HG03432 (cell line): ENCODE measurements around the gene DENND1A.
A peak's percentile ranks its signal among the peaks of the same experiment; 100 is the strongest.

Experiments
- ATAC-seq: cut with Tn5 transposase; IDR thresholded peaks from one replicate; pipeline ENCODE4 v1.9.1; 2021; ENCODE audit warnings: mild to moderate bottlenecking, moderate library complexity; ENCODE audit not compliant: unreplicated experiment

The DENND1A gene

DNA sequence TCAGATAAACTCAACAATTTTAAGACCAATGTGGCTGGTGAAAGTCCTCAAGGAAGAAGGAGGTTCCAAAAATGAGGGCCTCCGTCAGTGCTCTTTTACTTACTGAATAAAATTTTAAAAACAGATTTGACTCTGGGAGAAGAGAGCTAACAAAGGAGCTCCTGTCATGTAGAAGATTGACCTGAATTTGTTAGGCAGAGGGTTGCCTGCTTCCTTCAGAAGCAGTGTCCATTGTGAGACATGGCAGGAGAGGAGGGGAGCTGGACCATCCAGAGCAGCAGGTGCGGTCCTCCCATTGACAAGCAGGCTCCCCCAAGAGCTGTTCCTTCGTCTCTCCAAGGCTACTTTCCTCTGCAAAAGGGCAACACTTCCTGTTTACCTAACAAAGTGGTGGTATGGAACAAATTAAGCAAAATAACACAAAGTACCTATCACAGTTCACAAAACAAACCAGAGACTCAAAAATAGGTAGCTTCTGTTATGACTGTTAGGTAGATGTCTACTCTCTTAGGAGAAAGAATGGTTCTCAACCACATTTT is 238.1 kb downstream of the DENND1A start:
- ATAC-seq: no peak

DNA sequence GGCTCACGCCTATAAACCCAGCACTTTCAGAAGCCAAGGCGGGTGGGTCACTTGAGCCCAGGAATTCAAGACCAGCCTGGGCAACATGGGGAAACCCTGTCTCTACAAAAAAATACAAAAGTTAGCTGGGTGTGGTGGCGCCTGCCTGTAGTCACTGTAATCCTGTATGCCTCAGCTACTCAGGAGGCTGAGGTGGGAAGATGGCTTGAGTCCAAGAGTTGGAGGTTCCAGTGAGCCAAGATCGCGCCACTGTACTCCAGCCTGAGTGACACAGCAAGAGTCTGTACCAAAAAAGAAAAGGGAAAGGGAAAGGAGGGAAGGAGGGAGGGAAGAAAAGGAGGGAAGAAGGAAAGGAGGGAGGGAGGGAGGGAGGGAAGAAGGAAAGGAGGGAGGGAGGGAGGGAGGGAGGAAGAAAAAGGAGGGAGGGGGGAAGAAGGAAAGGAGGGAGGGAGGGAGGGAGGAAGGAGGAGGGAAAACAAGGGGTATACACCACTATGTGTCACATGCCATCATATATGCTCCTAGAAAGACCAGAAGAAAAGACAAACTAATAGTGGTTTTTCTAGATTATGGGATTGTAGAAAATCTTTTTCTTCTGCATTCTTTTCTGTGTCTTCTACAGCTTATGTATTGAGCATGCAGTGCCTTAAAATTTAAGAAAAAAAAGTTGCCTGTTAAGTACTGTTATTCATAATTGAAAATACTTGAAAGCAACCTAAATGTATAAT is 240.1 kb downstream of the DENND1A start:
- no peak for ATAC-seq

DNA sequence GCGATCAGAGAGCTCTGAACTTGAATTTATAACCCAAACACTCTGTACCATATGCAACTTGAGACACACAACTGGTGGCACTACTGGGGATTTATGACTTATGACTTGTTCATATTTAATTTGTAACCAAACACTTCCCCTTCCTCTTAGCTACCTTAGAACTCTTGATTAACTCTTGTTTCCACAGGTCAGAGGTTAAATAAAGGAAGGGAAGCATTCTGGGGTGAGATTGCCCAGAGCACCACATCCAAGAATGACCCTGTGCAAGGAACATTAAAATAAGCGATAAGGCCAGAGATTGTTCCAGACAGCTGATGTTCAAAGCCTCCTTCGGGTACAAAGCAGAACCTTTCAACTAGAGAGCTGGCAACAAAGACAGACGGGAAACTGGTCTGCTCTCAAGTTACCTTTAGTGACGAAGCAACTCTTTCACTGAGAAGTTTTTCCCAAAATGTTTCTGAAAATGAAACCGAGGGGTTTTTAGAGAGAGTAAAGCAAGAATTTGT is 242.6 kb downstream of the DENND1A start:
- ATAC-seq: no peak

GRCh38 chr9:123686829-123687192 is 243.1 kb downstream of the DENND1A start:
- ATAC-seq: no peak

GRCh38 chr9:123686131-123686828 is 243.6 kb downstream of the DENND1A start:
- ATAC-seq: no peak

DNA sequence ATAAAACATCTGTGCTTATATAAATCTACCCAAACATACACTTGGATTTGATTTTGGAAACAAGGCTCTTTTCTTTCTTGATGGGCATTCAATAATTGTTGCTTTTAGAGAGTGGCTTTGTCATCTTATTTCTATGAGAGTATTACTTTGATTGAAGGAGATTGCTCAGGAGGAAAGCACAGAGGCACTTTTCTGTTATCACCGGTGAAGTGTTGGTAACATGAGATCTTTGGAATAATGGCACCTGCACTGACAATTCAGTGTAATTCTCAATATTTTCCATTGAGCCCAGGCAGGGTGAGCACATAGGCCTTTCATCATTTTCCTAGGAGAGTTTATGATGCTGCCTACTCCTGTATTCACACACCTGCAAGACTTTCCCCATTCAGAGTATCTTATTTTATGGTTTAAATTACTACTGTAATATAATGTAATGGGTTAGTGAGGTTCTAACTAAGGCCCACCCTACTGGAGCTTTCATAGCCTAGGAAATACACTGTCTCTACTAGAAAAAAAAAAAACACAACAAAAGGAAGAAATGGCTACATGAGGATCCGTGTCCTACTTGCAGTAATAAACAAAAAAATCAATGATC is 244.3 kb downstream of the DENND1A start:
- no peak for ATAC-seq

- ATAC-seq: no peak
Observed at GRCh38 chr9:123684393-123685149, 245.4 kb downstream of the DENND1A start.

GRCh38 chr9:123682746-123683145 is 247.2 kb downstream of the DENND1A start:
- ATAC-seq: no peak

DNA sequence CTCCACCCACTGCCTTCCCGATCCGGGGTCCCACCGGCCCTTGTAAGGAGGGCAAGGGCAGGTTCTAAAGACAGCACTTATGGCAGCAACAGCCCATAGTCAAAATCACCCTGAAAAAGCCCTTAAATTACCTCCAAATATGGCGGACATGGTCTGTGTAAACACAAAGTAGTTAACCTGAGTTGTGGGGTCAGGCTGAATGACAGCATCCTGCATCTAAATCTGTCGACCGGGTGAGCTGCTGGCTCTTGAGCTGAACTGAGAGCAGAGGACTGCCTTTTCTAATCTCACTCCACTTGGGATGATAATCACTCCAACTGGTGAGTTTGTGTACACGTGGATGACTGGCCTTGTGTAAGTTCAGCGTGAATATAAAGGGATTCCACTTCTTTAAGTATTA is 249.6 kb downstream of the DENND1A start:
- ATAC-seq: no peak

- peak; percentile 94 for ATAC-seq
Observed at GRCh38 chr9:123679330-123679987, 250.5 kb downstream of the DENND1A start.

DNA sequence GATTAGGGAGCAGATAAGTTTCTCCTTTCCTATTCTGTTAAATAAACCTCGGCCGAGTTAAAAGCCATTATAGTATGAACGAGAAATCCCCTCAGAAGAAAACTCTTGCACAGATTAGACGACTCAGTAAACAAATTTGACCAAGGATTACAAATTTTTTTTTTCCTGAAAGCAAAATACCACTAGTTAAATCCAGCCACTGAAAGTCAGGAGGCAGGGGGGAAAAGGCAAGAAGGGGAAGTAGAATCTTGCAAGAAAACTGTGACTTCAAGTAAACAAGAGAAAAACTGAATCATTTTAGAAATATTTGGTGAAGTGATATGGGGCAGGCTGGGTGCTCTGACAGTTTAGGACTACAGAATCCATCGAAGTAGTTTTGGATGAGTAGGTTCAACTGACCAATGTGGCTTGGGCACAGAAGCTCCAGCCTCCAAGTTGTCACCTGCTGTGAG is 251.0 kb downstream of the DENND1A start:
- ATAC-seq: no peak

DNA sequence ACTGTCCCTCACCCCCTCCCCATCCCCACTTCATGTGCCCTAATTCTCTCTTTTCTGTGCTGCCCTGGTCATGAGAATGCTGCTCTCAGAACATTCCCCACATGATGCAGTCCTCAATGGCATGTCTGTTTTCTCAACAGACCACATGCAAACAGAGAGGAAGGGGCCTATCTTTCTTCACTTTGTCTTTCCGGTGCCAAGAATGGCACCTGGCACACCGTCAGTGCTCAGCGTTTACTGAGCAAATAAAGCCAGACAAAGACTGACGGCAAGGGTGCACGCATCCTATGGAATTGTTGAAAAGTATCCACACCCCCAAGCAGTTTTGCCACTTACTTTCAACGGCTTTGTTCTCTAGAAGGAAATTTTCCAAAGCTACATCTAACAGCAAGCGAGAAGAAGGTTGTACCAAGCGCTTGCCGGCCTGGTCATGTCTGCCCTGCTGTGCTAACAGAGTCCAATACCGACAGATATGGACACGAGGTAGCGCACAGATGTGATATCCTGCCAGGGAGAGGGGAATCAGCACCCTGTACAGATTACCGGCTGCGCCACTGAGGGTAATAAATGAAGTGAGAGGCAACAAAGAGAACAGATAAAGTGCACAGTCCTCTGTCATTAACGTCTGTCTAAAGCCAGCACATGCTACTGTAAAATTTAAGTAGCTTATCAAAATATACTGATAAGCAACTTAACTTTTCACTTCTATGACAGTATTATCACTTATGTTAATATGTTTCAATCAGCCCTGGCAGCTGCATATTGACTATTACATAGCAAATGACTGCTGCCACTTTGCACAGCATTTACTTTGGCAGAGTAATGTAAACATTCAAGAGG is 251.7 kb downstream of the DENND1A start:
- ATAC-seq: no peak

DNA sequence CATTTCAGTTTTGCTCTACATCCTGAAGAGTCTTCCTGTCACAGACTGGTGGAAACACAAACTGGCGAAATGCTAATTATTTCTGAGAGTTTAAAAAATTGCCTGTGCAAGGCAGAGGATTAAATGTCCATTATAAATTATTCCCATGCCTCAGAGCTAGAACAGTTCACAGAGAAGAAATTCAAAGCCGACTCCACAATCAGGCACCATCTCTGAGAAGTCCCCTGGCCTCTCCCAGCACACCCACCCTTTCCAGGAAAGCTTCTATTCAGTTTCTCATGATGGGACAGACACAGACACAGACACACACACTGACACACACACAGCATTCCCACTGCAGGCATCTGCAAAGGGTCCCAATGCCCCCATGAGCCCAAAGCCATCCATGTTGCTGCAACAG is 253.1 kb downstream of the DENND1A start:
- no peak for ATAC-seq

DNA sequence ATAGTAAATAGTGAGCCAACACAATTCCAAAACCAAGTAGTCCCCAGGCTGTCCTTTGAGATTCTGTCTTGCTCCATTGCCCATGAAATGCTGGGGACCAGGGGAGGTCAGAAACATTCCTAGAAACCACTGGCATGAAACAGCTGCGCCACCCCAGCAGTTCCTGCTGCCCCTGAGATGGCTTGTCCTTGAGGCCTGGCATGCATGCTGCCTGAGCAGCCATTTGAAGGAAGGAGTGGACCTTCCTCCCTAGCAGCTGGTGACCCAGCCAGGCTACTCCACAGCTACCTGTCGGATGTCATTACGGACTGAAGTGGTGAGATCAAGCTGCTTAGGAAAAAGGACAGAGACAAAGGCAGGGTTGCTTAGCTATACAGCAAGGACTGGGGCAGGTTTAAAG is 260.6 kb downstream of the DENND1A start:
- no peak for ATAC-seq

- ATAC-seq: no peak
Observed at GRCh38 chr9:123663529-123663928, 266.4 kb downstream of the DENND1A start.

DNA sequence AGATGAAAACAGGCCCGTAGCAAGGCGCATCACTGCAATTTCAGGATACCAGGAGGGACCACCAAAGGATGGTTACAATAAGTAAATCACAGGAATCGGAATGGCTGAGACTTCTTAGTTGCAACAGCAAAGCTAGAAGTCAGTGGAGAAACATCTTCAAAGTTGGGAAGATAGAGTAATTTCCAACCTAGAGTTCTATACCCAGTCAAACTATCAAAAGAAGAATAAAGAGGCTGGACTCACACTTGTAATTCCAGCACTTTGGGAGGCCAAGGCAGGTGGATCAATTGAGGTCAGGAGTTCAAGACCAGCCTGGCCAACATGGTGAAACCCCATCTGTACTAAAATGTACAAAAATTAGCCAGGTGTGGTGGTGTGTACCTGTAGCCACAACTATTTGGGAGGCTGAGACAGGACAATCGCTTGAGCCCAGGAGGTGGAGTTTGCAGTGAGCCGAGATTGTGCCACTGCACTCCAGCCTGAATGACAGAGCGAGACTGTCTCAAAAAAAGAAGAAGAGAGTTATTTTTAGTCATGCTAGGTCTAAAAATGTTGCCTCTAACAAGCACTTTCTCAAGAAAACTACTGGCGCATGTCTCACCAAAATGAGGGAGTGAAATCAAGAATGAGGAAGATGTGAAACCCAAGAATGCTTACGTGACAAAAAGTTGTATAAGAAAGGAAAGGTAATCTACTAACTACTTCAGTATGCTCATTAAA is 267.7 kb downstream of the DENND1A start:
- ATAC-seq: peak; percentile 39

GRCh38 chr9:123660691-123661466 is 269.0 kb downstream of the DENND1A start:
- ATAC-seq: no peak

DNA sequence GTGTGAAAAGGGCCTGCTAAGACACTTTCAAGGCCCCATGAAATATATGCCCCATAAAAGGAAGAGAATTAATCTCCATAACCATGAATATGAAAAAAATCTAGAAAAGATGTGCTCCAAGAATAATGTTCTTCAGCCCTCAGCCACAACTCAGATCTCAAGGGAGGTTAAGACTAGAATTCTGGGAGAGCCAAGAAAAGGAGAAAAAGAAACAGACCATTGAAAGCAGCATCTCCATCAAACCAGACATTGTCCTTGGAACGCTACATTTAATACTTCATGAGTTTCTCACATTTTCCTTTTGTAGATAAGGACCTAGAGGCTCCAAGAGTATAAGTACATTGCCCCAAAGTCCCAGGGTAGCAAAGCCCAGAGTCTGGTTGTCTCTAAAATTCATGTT is 270.6 kb downstream of the DENND1A start:
- ATAC-seq: no peak
